Central memory CD4-positive, alpha-beta T cell (primary cell): ENCODE results near the gene CERKL.

Experiments
- DNase-seq: peaks from one replicate; pipeline ENCODE4 v3.0.0; 2022

CERKL gene

DNA sequence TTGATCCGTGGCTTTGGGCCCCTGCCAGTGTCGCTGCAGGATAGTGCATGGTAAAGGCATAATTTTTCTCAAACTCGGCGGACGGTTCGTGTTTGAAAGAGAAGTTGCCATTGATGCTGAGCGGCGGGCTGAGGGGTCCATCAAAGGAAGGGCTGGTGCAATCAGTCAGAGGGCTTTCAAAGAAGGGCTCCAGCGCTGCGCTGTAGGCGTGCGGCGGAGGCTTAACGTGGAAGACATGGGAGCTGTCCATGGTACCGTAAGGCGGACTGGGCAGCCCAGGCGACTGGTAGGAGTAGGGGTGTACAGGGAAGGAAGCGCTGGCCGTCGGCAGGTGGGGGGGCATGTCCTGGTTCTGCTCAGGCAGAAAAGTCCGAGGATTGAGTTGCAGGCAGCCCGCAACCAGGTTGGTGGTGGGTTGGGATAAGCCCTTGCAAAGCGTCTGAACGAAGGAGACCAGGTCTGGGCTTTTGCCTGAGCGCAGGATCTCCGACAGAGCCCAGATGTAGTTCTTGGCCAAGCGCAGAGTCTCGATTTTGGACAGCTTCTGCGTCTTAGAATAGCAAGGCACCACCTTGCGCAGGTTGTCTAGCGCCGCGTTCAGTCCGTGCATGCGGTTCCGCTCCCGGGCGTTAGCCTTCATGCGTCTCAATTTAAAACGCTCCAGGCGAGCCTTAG, 21.1 kb upstream of the CERKL start:
- peak; percentile 28 for DNase-seq

- DNase-seq, result no peak
Measured at GRCh38 chr2:181675254-181675653, 18.3 kb upstream of the CERKL start.

DNA sequence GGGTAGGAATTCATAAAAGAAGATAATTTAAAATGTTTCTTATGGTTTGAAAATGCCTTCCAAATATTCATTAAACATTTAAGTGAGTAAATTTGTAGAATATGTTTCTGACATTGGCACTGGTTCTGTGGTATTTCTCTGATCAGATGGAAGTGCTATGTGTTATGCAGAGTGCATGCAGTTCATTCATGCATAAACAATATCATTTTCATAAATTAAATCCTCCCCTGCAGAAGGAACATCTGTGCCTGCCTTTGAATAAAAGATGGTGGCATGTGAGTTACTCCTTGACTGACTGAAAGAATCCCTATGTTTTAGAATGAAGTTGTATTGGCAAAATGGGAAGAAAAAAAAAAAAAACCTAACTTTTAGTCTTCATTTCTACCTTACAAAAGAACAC, 17.6 kb upstream of the CERKL start:
- no peak for DNase-seq

GRCh38 chr2:181673173-181673572, 16.3 kb upstream of the CERKL start:
- no peak for DNase-seq

DNA sequence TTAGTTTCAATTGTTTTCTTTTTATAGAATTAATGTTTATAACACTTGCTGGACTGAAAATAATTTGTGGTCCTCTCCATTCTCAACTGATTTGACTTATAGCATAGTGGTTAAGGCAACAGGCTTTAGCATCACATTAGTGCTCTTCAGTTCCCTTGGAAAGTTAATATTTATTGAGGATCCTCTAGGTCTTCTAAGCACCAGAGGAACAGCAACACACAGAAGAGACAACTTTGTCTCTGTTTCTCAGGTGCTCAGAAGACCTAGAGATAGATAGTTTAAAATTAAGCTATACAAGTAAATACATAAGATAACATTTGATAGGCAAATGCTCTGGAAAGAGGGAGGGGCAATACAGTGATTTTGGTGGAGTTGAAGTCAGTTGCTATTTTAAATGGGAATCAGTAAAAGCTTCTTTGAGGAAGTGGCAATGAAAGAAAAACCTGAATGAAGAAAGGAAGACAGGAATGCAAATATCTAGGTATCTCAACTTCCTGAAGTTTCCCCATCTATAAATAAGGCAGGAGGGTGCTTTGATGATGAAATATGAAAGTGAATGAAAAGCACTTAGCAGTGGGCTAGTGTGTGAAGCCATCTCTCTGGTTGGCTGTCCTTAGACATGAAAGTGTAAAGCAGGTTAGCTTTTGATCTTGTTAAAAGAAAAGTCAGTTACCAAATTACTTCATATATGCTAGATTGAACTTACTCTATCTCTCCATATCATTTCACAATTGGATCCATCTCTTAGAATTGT, 15.5 kb upstream of the CERKL start:
- no peak for DNase-seq

DNA sequence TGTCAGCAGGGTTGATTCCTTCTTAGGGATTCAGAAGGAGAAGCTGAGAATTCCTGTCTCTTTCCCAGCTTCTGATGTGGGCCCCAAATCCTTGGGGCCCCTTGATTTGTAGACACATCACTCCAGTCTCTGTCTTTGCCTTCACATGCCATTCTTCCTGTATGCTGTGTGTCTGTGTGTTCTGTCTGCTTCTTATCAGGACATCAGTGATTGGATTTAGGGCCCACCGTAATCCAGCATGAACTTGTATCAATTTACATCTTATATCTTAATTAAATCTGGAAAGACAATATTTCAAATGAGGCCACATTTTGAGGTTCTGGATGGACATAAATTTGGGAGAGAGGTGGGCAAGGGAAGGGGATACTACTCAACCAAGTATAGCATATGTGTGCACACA, 13.7 kb upstream of the CERKL start:
- no peak for DNase-seq

GRCh38 chr2:181667234-181667633, 10.3 kb upstream of the CERKL start:
- no peak for DNase-seq

- DNase-seq, result no peak
Measured at GRCh38 chr2:181662287-181662686, 5.4 kb upstream of the CERKL start.

DNA sequence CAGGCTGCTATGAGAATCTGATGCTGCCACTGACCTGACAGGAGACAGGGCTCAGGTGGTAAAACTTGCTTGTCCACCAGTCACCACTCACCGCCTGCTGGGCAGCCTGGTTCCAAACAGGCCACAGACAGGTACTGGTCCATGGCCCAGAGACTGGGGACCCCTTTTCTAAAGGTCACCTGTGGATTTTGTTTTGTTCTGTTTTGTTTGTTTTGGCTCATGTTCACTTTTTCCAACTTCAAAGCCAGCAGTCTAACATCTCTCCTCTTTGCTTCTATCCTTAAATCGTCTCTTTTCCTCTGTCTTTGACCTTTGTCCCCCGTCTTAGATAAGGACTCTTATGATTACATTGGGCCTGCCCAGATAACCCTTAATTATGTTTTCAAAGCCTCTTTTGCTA, 3.3 kb upstream of the CERKL start:
- no peak for DNase-seq

- no peak for DNase-seq
Measured at GRCh38 chr2:181658444-181658843, 1.5 kb upstream of the CERKL start.

- DNase-seq, result no peak
Measured at GRCh38 chr2:181657379-181657778, 474 bp upstream of the CERKL start.

DNA sequence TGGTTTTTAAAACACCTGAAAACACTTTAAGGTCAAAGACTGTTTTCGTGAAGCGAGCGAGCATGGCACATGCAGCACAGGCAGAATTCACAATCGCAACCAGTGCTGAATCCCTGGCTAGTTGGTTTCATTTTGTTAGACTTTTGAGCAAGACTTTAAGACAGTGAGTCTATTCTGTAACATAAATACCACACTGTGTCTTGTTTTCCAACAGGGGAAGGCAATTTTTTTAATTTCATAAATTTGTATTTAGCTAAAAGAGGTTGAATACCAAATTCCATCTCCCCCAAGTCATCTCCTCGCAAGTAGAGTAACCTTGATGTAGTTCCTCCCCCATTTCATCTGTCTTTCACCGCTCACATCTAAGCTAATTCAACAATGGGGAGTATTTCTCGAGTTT, 1.4 kb downstream of the CERKL start:
- DNase-seq, result no peak

- DNase-seq, result no peak
Measured at GRCh38 chr2:181649436-181649979, 7.4 kb downstream of the CERKL start.

GRCh38 chr2:181648478-181649155, 8.3 kb downstream of the CERKL start:
- no peak for DNase-seq

- DNase-seq, result no peak
Measured at GRCh38 chr2:181646415-181646987, 10.4 kb downstream of the CERKL start.

DNA sequence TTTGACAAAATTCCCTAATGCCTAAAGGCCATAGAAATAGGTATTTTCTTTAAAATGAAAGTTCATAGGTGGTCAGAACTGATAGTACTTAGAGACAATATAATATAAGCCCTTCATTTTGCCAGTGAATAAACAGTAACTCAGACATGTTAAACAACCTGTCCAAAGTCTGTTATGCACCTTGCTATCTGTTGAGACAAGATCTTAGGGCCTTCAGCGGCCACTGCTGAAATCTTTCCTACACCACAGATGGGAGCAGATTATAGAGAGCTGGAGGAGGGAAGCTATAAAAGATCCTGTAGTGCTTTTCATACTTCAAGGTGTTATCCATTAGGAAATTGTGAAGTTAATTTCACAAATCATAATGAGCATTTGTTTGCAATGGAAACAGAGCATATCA, 13.8 kb downstream of the CERKL start:
- no peak for DNase-seq

GRCh38 chr2:181642086-181642485, 14.8 kb downstream of the CERKL start:
- no peak for DNase-seq

DNA sequence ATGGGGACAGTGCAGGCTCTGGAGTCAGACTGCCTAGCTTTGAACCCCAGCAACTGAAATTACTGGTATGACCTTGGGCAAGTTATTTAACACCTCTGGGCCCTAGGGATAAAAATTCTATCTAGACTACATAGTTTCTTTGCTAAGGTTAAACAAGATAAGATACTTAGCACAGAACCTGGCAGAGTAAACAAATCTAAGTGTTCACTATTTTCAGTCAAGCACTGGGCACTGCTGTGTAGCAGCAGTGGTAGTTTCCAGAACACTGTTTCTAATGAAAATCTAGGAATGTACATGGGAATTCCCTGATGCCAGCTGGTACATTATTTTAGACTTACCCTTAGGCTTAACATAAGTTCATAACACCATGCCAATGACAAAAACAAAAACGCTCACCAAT, 17.2 kb downstream of the CERKL start:
- DNase-seq, result no peak

DNA sequence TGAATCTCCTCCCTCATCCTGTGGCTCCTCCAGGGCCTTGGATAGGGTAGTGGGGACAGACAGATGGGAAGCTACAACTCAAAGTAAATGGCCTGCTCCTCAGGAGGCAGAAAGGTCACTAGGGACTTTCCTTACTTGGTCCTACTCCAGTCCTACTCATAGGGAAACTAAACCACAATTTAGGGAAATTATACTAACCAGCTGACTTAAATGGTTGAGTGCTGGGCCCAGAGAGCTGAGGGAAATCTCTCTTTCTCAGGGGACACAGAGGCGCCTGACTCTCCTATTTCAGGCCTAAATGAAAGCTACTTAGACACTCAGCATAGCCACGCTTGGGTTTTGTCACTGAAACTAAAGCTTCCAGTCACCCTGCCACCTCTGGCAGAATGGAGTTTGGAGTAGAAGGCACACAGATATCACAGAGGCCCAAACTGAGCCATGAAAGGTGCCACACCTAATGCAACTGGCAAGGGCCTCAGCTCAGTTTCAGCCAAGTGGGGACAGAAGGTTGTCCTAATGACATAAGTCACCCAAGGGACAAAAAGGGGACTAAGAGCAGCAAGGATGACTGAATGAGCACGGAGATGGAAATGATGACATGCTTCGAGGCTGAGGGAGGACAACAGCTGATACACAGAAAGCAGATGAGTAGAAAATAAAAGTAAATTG, 24.0 kb downstream of the CERKL start:
- DNase-seq, result no peak

GRCh38 chr2:181628590-181629585, 28.0 kb downstream of the CERKL start:
- no peak for DNase-seq

DNA sequence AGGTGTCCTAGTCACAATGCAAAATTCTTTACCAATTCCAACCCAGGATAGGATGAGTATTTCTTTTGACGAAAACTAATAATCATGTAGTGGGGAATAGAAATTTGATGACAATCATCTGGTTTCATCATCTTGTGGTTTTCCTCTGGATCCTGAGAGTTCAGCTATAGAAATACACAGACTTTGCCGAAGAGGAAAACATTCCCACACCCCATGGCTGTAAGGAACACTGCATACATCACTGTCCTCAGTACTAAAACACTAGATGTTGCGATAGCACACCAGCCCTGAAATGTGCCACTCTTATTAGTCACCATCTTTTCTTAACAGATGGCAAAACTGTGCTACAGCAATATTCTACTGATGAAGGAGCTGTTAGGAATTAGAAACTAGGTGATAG, 29.4 kb downstream of the CERKL start:
- DNase-seq, result no peak

- no peak for DNase-seq
Measured at GRCh38 chr2:181626671-181627070, 30.2 kb downstream of the CERKL start.
